Measurements from ENCODE around the gene PRRC1.
"Not testable (repeated sequence)": the region's sequence is repeated elsewhere in the genome, so short reads cannot be mapped to it uniquely, and the experiment has no call there.

Gene PRRC1

DNA sequence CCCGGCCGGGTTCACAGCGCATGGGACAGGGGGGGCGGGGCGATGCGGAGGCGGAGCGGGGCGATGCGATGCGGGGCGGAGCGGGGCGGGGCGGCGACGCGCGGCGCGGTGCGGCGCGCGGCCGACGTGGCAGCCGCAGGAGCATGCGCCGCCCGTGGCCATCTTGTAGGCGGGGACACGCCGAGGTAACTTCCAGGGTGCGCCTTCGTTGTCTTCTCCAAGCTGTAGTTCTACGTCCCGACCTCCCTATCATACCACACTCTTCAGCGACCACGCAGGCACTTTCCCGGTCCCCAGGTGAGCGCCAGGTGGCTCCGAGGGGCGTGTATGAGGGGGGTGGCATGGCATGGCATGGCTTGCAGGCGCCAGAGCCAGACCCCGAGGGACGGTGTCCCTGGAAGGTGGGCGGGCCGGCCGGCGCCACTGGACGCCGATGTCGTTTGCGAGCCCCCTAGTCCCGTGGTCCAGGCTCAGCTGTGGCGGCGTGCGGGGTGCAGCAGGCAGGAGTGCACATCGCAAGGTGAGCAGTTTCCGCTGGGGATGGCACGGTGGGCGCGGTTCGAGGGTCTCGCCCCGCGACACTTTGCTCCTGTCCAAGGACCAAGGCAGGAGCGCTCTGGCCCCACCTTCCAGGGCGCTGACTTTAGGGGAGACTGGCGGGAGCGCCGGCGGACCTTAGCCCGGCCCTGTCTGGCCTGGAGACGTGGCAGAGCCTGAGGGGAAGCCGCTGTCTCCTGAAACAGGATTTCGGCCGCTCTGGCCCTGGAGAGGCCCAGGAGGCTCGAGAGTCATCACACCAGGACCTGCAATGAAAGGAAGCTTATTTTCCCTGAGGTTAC lies at the start of gene PRRC1:
Gene PRRC1 (plus strand): TSS at position 161 of the 839 bp plus-strand sequence. CDS start 5,840 bp downstream, outside the sequence.
- DNase-seq = peak in 1 of 2 experiments; percentile 21

DNA sequence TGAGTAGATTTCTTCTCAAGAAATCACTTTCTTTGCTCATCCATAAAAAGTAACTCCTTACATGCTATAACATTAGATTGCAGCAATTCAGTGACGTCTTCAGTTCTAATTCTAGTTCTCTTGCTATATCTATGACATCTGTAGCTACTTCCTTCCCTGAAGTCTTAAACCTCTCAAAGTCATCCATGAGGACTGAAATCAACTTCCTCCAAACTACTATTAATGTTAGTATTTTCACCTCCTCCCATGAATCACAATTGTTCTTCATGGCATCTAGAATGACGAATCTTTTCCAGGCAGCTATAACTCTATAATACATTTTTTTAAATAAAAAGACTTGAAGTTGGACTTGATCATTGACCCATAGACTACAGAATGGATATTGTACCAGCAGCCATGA lies 46.2 kb upstream of the PRRC1 start:
- DNase-seq = no peak

DNA sequence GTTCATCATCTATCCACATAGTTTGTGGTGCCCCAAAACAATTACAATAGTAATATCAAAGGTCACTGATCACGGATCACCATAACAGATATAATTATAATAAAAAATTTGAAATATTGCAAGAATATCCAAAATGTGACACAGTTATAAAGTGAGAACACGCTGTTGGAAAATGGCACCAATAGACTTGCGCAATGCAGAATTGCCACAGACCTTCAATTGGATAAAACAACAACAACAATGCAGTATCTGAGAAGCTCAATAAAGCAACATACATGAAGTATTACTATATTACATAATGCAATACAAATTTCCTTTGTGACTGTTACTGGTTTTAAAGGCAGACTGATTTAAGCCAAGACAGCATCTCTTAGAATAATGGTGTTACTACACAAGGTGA lies 44.7 kb upstream of the PRRC1 start:
- no peak for DNase-seq

GRCh38 chr5:127486471-127486870 lies 31.0 kb upstream of the PRRC1 start:
- DNase-seq = no peak

GRCh38 chr5:127492854-127493738 lies 24.3 kb upstream of the PRRC1 start:
- no peak for DNase-seq

DNA sequence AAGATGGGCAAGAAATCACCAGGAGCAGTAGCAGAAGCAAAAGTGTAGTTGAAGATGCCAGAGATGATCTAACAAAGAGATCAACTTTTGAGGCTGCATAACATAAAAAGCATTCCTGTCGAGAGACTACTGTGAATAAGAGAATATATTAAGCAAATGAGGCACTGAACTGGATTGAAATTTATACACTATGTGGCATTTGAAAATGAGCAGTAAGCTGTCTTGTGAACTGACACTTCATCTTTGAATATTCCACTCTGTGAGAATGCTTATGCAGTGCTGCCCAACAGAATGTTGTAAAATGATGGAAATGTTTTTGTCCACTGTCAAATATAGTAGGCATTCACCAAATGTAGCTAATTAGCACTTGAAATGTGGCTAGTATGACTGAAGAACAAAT lies 18.9 kb upstream of the PRRC1 start:
- DNase-seq = no peak

- no peak for DNase-seq
These were observed 11.5 kb upstream of the PRRC1 start for GRCh38 chr5:127505905-127506304.

- no peak for DNase-seq
These were observed 10.8 kb upstream of the PRRC1 start for GRCh38 chr5:127506616-127507015.

DNA sequence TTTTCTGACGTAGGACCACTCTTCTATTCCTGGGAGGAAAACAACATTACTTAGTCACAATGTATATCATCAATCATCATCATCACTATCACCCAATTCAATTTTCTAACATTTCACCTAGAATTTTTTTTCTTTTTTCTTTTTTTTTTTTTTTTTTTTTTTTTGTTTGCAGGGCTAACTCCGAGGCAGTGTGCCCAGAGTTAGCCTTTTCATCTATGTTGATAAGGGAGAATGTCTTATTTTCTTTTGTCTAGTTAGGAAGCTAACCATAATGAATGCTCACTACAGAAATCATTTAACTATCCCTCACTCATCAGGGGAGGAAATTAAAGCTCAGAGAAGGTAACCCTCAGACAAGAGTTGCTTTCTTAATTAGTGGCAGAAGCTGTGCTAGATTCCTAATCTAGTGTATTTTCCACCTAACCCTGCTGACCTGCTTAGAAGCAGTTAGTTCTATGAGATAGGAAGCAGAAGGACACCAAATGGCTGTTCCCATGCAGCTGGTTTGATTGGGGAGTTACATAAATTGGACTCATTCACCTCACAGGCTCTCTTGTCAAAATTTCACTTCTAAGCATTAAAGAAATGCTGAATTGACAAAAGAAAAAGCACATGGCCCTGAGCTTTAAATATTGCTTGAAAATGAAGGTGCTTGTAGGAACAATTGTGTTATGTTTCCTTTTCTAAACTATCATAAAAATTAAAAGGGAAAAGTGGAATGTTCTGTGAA lies 8.6 kb upstream of the PRRC1 start:
- DNase-seq = no peak

DNA sequence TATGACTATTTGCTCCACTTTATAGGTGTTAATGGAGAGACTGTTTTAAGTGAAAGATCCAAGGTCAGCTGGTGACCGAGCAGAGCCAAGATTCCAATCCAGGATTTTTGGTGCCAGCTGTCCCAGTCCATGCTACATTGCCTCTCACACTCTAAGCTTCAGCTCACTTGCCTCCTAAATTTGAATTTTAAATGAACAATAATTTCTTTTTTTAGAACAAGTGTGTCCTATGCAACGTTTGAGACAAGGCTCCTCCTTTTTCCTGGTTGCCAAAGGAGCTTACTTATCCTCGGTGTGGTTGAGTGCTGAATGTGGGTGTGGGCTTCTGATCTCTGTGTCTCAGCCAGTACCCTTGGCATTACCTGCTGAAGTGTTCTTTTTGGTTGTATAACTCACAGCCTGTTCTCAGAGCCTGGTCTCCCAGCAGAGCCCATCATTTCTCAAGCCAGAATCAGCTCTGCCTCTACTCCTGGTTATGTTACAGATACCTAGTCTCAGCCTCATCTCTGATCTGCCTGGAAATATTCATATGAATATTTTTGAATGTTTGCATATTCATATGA lies 4.0 kb upstream of the PRRC1 start:
- DNase-seq = peak in 1 of 2 experiments; percentile 57

DNA sequence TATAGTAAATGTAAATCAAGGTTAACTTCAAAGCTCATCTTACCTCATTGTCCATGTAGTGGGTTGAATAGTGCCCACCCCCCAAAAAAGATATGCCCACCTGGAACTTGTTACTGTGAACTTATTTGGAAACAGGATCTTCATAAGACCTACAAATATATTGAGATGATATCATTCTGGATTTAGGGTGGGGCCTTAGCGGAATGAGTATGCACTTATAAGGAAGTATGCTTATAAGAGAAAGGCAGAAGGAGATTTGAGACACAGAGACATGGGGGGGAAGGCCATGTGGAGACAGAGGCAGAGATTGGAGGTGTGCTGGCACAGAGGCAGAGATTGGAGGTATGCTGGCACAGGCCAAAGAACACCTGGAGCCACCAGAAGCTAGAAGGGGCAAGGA lies 2.6 kb upstream of the PRRC1 start:
- no peak for DNase-seq

DNA sequence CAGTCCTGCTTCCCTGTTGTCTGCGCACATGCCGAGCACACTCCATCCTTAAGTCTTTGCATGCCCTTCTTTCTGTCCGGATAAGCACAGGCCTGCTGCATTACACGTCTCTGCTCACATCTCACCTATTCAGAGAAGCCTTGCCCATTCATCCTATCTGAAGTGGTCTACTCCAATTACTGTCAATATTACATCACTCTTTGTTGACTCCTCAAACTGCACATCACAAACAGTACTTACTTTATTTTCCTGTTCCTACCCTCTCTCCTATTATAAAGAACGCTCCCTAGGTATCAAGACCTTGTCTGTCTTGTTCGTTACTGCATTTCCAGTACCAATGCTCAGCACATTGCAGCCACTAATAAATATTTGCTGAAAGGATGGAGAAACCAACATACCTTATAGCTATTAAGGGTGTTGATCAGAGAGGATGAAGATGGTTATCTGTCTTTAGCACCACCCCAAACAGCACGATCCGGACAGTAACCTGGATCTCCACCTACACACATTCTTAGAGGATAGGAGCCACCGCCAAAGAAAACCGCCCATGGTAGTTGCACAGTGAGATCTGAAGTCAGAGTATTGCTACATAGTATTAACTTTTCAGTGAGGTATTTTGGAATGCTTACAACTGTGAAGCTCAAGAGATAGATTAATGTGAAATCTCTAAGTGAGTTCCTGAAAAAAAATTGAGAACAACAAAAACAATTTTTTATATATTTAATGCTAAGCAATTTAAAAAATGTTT lies 1.6 kb upstream of the PRRC1 start:
- no peak for DNase-seq

DNA sequence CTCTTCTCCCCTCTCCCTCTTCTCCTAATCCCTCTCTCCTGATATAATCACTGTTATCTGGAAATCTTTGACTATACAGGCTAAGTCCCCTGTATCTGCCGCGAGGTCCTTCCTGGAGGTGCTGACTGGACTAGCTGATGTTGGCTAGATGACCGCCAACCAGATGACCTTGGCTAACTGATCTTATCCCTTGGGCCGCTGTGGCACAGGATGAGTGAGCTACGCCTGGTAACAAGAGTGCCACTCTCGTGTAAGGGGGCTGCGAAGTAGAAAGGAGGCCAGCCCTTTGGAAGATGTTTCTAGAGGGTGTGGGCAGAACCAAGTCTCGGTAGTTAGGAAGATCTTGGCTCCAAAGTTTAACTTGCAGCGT lies 345 bp upstream of the PRRC1 start:
- no peak for DNase-seq

GRCh38 chr5:127518319-127518621 lies 830 bp downstream of the PRRC1 start:
- DNase-seq = no peak

DNA sequence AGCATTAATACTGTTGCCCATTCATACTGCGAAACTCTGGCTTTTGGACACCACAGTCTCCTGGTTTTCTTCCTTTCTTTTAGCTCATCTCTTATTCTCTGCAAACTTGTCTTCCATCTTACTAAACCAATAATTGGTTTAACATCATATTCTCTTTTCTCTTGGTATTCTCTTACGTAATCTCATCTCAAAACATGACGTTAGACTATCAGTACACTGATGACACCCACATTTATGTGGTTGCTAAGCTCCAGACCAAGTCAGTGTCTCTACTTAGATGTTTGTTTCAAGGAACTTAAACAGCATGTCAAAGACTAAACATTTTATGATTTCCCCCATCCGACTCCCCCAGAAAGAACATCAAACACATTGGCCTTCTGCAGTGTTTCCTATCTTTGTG lies 2.1 kb downstream of the PRRC1 start:
- DNase-seq = no peak

- DNase-seq = no peak
These were observed 3.8 kb downstream of the PRRC1 start for GRCh38 chr5:127521138-127521770.

- no peak for DNase-seq
These were observed 7.7 kb downstream of the PRRC1 start for GRCh38 chr5:127525181-127525580.

DNA sequence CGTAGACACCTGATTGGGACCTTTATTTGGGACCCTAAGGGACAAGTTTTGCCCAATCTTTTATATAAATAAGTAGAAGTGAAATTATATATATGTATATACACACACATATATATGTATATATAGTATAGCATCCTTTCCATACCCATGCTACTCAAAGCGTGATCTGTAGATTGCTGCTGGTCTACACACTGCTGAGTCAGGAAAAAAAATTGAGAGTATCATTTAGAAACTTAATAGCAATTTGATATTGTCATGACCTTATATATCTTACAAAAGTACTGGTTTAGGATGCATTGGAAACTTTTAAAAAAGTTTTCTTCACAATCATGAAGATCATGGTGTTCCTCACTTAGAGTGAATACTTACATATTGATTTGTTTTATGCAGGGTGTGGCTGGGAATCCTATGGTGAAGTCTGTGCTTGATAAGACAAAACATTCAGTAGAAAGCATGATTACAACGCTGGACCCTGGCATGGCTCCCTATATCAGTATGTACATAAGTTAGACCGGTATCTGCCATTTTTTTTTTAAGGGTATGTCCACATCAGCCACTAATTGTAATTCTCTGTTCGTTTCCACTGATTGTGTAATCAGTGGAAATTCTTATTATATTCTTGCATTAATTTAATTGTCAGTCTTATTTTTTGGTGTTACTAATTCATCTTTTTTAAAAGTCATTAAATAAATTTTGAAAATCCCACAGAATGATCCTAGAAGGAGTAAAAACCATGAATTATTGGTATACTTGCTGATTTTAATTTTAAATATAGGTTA lies 12.7 kb downstream of the PRRC1 start:
- DNase-seq = no peak

DNA sequence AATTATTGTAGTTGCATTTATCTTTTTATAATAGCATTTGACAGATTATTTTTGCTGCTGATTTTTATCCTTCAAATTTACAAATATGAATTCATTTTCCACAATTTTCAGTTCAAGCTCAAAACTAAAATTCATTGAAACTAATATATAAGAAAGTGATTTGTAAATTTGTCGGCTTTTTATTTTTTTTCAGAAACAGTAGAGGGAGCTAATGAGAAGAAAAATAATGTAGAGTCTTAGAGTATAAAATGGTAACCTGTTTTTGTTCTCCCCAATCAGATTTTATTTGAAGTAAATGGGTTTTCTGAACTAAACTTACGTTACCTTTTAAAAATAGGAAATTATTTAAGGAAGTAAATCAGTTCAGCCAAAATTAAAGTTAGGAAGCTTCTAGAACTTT lies 19.2 kb downstream of the PRRC1 start:
- no peak for DNase-seq

DNA sequence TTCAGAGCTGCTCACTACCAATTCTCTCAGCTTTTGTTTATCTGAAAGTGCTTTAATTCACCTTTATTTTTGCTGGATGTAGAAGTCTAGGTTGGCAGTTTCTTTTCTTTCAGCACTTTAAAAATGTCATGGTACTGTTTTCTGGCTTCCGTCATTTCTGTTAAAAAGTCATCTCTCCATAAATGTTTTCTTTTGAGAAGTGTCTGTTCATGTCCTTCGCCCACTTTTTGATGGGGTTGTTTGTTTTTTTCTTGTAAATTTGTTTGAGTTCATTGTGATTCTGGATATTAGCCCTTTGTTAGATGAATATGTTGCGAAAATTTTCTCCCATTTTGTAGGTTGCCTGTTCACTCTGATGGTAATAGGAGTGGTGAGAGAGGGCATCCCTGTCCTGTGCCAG lies 23.1 kb downstream of the PRRC1 start:
- DNase-seq = not testable (repeated sequence)

DNA sequence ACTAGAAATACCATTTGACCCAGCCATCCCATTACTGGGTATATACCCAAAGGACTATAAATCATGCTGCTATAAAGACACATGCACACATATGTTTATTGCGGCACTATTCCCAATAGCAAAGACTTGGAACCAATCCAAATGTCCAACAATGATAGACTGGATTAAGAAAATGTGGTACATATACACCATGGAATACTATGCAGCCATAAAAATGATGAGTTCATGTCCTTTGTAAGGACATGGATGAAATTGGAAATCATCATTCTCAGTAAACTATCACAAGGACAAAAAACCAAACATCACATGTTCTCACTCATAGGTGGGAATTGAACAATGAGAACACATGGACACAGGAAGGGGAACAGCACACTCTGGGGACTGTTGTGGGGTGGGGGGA lies 27.8 kb downstream of the PRRC1 start:
- not testable (repeated sequence) for DNase-seq

All from cerebellar nuclear complex (tissue), 1 donor.